ENCODE measurements around the gene FGFRL1.
A peak's percentile ranks its signal among the peaks of the same experiment; 100 is the strongest.

FGFRL1 gene

GRCh38 chr4:992297-993110, 18.9 kb upstream of the FGFRL1 start:
- H3K9me3 ChIP-seq (ENCODE audit: control insufficient read depth, low read length) = no peaks in the 10 kb centered on the region
- H3K4me2 ChIP-seq (ENCODE audit: low read length) = peak overlapping the region; percentile 78
- H3K79me2 ChIP-seq = no peaks in the 10 kb centered on the region
- no peaks in the 10 kb centered on the region for H3K27me3 ChIP-seq (ENCODE audit: control insufficient read depth, insufficient read depth, low read length)
- H3K4me3 ChIP-seq (ENCODE audit: low read depth, low read length) = peak overlapping the region; percentile 44
- H3K9ac ChIP-seq = no peak overlapping the region
- H3K4me1 ChIP-seq = peaks cover 9% of the 10 kb centered on the region
- peak overlapping the region; percentile 63 for H3K27ac ChIP-seq
- TF ChIP-seq CTCF (IDR thresholded peaks at IDR 0.05) = no peak
- H3K36me3 ChIP-seq (ENCODE audit: control insufficient read depth, insufficient read depth, low read length) = no peaks in the 10 kb centered on the region
- H2AFZ ChIP-seq = peak overlapping the region; percentile 77

GRCh38 chr4:993111-994029, 18.1 kb upstream of the FGFRL1 start, which contains the start of gene SLC26A1:
SLC26A1 (minus strand) TSS chr4:993404; CDS start chr4:991703, 1,701 bp downstream.
- H3K79me2 ChIP-seq = no peaks in the 10 kb centered on the region
- peak within 1 kb of the TSS; percentile 44 for H3K4me3 ChIP-seq (ENCODE audit: low read depth, low read length)
- peak within 1 kb of the TSS; percentile 63 for H3K27ac ChIP-seq
- H3K9me3 ChIP-seq (ENCODE audit: control insufficient read depth, low read length) = no peaks in the 10 kb centered on the region
- H3K4me1 ChIP-seq = peaks cover 9% of the 10 kb centered on the region
- peaks cover 5% of the 10 kb centered on the region for H3K27me3 ChIP-seq (ENCODE audit: control insufficient read depth, insufficient read depth, low read length)
- H3K36me3 ChIP-seq (ENCODE audit: control insufficient read depth, insufficient read depth, low read length) = no peaks in the 10 kb centered on the region
- H3K4me2 ChIP-seq (ENCODE audit: low read length) = peak within 1 kb of the TSS; percentile 78
- H2AFZ ChIP-seq = peak within 1 kb of the TSS; percentile 77
- no peak for TF ChIP-seq CTCF (IDR thresholded peaks at IDR 0.05)
- H3K9ac ChIP-seq = no peak within 1 kb of the TSS

DNA sequence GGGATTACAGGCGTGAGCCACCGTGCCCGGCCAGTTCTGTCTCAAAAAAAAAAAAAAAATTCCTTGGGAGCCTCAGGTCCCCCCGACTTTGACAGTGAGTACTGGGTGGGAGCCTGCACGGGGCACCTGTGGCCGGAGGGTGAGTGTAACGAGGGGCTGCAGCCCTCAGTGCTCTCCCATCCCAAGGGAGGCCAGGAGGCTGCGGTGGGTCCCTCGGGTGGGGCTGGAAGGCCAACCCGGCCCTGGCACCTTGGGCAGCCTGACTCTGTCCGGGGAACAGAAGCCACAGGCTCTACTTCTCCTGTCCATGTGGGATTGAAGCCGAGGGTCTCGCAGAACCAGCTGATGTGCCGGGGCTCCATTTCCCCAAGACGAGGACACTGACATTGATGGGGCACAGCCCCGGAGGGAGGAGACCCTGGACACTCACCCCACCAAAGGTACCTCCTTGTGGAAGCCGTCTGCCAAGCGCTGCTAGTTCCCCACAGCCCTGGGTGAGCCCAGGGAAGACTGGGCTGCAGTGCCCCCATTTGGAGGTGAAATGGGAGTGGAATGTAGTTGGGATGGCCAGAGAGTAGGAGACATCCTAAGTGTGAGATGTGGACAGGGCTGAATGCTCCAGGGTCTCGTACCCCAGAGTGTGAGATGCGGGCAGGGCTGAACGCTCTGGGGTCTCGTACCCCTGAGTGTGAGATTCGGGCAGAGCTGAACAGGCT, 16.0 kb upstream of the FGFRL1 start:
- Histone ChIP-seq H2AFZ (no peak overlapping the region), H3K79me2 (no peaks in the 10 kb centered on the region), H3K9ac (no peak overlapping the region), H3K27ac (no peak overlapping the region), H3K27me3 (ENCODE audit: control insufficient read depth, insufficient read depth, low read length) (peaks cover 5% of the 10 kb centered on the region), H3K9me3 (ENCODE audit: control insufficient read depth, low read length) (no peaks in the 10 kb centered on the region), H3K36me3 (ENCODE audit: control insufficient read depth, insufficient read depth, low read length) (no peaks in the 10 kb centered on the region), H3K4me3 (ENCODE audit: low read depth, low read length) (no peak overlapping the region), H3K4me2 (ENCODE audit: low read length) (no peak overlapping the region), H3K4me1 (peaks cover 9% of the 10 kb centered on the region)
- TF ChIP-seq CTCF (IDR thresholded peaks at IDR 0.05) = no peak

GRCh38 chr4:996030-996996, 15.1 kb upstream of the FGFRL1 start:
- Histone ChIP-seq H3K4me2 (ENCODE audit: low read length) (no peak overlapping the region), H2AFZ (no peak overlapping the region), H3K27me3 (ENCODE audit: control insufficient read depth, insufficient read depth, low read length) (peaks cover 5% of the 10 kb centered on the region), H3K27ac (no peak overlapping the region), H3K9me3 (ENCODE audit: control insufficient read depth, low read length) (no peaks in the 10 kb centered on the region), H3K4me3 (ENCODE audit: low read depth, low read length) (no peak overlapping the region), H3K36me3 (ENCODE audit: control insufficient read depth, insufficient read depth, low read length) (no peaks in the 10 kb centered on the region), H3K9ac (no peak overlapping the region), H3K4me1 (peaks cover 9% of the 10 kb centered on the region), H3K79me2 (no peaks in the 10 kb centered on the region)
- TF ChIP-seq CTCF (IDR thresholded peaks at IDR 0.05) = no peak

Data from parathyroid adenoma (tissue), 2 donors.